ENCODE data around the gene RAPGEF1. TPM values are rescaled to one million over a fixed set of nuclear protein-coding genes. Genes with fewer than 3 reads are reported as not detected.

RAPGEF1 gene
- total RNA-seq, 1 donor from 2014 or later: 76.8 TPM

- peaks cover 22% of the 10 kb centered on the region for H3K27me3 Mint-ChIP-seq (ENCODE audit: low read depth, unreplicated experiment)
- H3K27ac ChIP-seq (ENCODE audit: low read depth, low read length): no peak overlapping the region
- H3K9me3 Mint-ChIP-seq (ENCODE audit: unreplicated experiment): peaks cover 14% of the 10 kb centered on the region
- no peaks in the 10 kb centered on the region for H3K9me3 ChIP-seq (ENCODE audit: insufficient read depth, low read depth, low read length)
- FAIRE-seq (no peak), DNase-seq (ENCODE audit: low read depth) (no peak)
- no peaks in the 10 kb centered on the region for H3K4me1 ChIP-seq (ENCODE audit: insufficient read depth, low read length)
- peaks cover 6% of the 10 kb centered on the region for H3K27me3 ChIP-seq (ENCODE audit: insufficient read depth, low read length)
- H3K4me1 Mint-ChIP-seq (ENCODE audit: low read depth, unreplicated experiment): peaks cover 7% of the 10 kb centered on the region
- TF ChIP-seq EZH2 (IDR thresholded peaks at IDR 0.05; ENCODE audit: insufficient read depth, low read length) (no peak), CTCF (IDR thresholded peaks at IDR 0.05; ENCODE audit: insufficient read depth, low read depth, low read length) (no peak)
- H3K36me3 Mint-ChIP-seq (ENCODE audit: low read depth, unreplicated experiment): peaks cover 9% of the 10 kb centered on the region
- no peak overlapping the region for H2AFZ ChIP-seq (ENCODE audit: low read depth, low read length)
- H3K9ac ChIP-seq (ENCODE audit: low read length): no peak overlapping the region
- H3K4me3 Mint-ChIP-seq (ENCODE audit: unreplicated experiment): no peak overlapping the region
- H4K20me1 ChIP-seq (ENCODE audit: insufficient read depth, low read length): no peaks in the 10 kb centered on the region
- no peak overlapping the region for H3K4me2 ChIP-seq (ENCODE audit: low read length)
- no peak overlapping the region for H3K27ac Mint-ChIP-seq (ENCODE audit: unreplicated experiment)
- H3K36me3 ChIP-seq (ENCODE audit: insufficient read depth, low read length): no peaks in the 10 kb centered on the region
- H3K4me3 ChIP-seq (ENCODE audit: insufficient read depth, low read depth, low read length): no peak overlapping the region
- H3K79me2 ChIP-seq (ENCODE audit: insufficient read depth, low read length): no peaks in the 10 kb centered on the region
Observed at GRCh38 chr9:131559421-131560000, 180.4 kb downstream of the RAPGEF1 start.

- Histone ChIP-seq H3K27ac (ENCODE audit: low read depth, low read length) (no peak overlapping the region), H3K27me3 (ENCODE audit: insufficient read depth, low read length) (peaks cover 10% of the 10 kb centered on the region), H3K9ac (ENCODE audit: low read length) (no peak overlapping the region), H4K20me1 (ENCODE audit: insufficient read depth, low read length) (no peaks in the 10 kb centered on the region), H3K9me3 (ENCODE audit: insufficient read depth, low read depth, low read length) (no peaks in the 10 kb centered on the region), H3K4me3 (ENCODE audit: insufficient read depth, low read depth, low read length) (no peak overlapping the region), H2AFZ (ENCODE audit: low read depth, low read length) (no peak overlapping the region), H3K4me1 (ENCODE audit: insufficient read depth, low read length) (no peaks in the 10 kb centered on the region), H3K36me3 (ENCODE audit: insufficient read depth, low read length) (no peaks in the 10 kb centered on the region), H3K79me2 (ENCODE audit: insufficient read depth, low read length) (no peaks in the 10 kb centered on the region), H3K4me2 (ENCODE audit: low read length) (no peak overlapping the region)
- no peak for TF ChIP-seq CTCF (IDR thresholded peaks at IDR 0.05; ENCODE audit: insufficient read depth, low read depth, low read length)
- peaks cover 30% of the 10 kb centered on the region for H3K27me3 Mint-ChIP-seq (ENCODE audit: low read depth, unreplicated experiment)
- DNase-seq (ENCODE audit: low read depth): no peak
- H3K4me3 Mint-ChIP-seq (ENCODE audit: unreplicated experiment): no peak overlapping the region
- peaks cover 14% of the 10 kb centered on the region for H3K9me3 Mint-ChIP-seq (ENCODE audit: unreplicated experiment)
- H3K4me1 Mint-ChIP-seq (ENCODE audit: low read depth, unreplicated experiment): peaks cover 7% of the 10 kb centered on the region
- FAIRE-seq: no peak
- no peak overlapping the region for H3K27ac Mint-ChIP-seq (ENCODE audit: unreplicated experiment)
- peaks cover 12% of the 10 kb centered on the region for H3K36me3 Mint-ChIP-seq (ENCODE audit: low read depth, unreplicated experiment)
Observed at GRCh38 chr9:131557855-131558548, 181.9 kb downstream of the RAPGEF1 start.

Data from astrocyte (in vitro differentiated cells and primary cell).